Stimulated activated naive CD4-positive, alpha-beta T cell treated with Interleukin-2 at 50 U/mL for 16 hours (primary cell): Measurements from ENCODE around the gene MAST4.
"Not testable (repeated sequence)": the region's sequence is repeated elsewhere in the genome, so short reads cannot be mapped to it uniquely, and the experiment has no call there.

ENCODE experiments used
- DNase-seq: peaks from one replicate; lab custom pipeline; 2025; lab: John Stamatoyannopoulos, UW

MAST4 gene

DNA sequence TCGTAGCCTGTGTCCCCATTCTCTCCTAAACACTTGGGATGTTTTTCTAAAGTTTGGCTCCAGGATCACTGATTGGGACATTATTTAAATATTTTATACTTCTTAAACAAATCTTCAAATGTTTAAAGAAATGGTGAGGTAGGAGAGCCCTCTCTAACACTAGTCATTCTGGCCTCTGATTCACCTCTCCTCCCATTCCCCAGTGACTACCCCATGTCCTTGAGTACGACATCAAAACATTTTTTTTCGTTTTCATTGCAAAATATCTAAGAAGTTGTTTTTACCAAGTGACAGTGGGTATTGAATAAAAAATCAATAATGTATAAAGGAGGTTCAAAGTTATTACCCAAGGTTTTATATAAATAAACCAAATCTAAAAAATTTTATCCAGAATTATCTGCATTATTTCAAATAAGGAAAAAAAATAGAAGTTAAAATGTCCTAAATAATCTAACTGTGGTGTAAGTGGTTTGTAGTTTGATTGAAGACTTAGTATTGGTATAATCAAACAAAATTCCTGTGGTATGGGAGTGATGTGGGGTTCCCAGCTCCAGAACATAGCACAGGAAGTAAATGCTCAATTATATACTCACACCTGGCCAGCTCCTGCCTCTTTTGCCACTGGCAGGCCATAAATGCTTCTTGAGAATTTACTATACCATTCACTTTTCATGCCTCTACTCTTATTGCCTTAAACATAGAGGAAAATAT, 51.1 kb downstream of the MAST4 start:
- DNase-seq, result no peak

GRCh38 chr5:66652818-66653217, 56.6 kb downstream of the MAST4 start:
- DNase-seq, result no peak

GRCh38 chr5:66653325-66653724, 57.1 kb downstream of the MAST4 start:
- DNase-seq, result no peak

DNA sequence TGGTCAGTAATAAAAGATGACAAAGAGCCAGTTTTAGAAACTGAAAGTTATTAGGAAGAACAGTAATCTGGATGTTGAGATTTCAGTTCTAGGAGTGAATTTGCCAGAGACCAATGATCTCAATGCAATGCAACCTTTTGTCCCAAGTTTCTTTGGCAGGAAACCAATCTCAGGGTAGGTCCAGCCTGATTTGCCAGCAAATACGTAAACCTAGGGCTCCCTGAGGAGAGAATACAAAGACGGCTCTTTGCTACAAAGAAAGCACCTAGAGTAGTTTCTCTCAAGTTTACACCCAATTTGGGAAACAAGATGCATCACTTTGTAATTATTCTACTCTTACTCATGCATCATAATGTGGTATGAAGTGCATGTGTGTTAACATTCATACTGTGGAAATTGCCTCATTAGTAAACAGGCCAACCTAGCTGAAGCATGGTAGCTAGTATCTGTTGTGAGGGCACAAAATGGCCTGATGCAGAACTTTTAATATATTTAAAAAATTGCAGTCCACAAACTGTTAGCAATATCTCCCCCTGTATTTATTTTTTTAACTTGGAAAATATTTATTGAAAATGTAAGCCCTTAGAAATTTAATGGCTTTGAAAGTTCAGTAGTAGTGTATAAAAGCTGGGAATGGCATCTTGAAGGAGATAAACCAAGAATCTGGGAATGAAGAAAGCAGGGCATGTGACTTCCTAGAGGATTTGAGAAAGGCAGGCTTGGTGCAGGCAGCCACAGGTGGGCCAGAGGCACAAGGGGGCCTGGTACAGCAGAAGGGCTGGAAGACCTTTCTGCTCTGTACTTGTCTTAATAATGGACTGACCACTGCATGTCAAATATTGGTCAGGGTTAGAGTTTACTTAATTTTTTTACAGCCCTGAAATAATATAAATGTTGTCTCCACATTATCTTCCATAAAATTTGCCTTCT, 59.5 kb downstream of the MAST4 start:
- DNase-seq, result no peak

GRCh38 chr5:66658516-66658915, 62.3 kb downstream of the MAST4 start:
- DNase-seq, result no peak

DNA sequence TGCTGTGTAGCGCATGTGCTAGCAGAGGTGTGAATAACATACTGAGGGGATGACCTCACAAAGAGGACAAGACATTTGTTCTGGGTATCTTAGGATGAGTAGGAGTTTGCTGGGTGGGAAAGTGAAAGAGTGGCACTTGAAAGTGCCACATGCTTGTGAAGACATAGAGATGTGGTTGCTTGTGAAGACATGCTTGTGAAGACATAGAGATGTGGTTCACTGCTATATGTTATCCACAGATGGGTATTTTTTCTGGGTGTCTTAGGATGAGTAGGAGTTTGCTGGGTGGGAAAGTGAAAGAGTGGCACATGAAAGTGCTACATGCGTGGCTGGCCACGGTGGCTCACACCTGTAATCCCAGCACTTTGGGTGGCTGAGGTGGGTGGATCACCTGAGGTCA, 63.6 kb downstream of the MAST4 start:
- no peak for DNase-seq

DNA sequence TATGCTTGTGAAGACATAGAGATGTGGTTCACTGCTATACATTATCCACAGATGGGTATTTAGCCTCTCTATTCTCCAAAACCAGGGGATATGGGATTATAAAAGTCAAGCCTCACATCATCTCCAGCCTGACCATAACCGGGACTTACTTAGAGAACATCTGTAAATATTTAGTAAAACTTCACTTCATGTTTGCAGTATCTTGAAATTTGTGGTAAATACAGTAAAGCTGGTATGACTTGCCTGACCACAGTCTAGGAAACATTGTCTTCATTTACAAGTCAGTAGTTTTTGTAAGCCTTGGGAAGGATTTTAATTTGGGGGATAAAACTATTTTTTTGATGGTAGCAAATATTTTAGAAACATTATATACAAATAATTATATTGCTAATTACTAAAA, 64.2 kb downstream of the MAST4 start:
- DNase-seq, result no peak

- DNase-seq, result no peak
Observed at GRCh38 chr5:66661149-66661548, 65.0 kb downstream of the MAST4 start.

DNA sequence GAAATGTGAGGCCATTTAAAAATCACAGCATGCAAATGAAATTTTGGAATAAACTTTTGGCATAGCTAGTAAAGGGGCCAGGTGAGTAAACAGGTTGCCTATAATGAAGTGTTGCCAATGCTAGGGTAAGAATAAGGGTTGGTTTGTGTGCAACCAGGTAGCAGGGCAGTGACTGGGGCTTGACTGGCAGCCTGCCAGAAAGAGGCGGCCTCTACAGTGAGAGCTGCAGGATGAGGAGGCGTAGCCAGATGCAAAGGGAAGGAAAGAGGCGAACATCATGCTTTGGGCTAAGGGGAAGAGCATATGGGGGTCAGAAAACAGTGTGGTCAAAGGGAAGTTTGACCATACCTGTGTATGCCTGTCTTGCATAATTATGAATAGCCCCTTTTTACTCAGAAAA, 70.6 kb downstream of the MAST4 start:
- DNase-seq, result no peak

- no peak for DNase-seq
Observed at GRCh38 chr5:66669086-66669861, 73.1 kb downstream of the MAST4 start.

- no peak for DNase-seq
Observed at GRCh38 chr5:66669862-66670195, 73.6 kb downstream of the MAST4 start.

GRCh38 chr5:66671305-66671704, 75.1 kb downstream of the MAST4 start:
- no peak for DNase-seq

- no peak for DNase-seq
Observed at GRCh38 chr5:66674802-66675201, 78.6 kb downstream of the MAST4 start.

- DNase-seq, result no peak
Observed at GRCh38 chr5:66675406-66675805, 79.2 kb downstream of the MAST4 start.

GRCh38 chr5:66680221-66680620, 84.0 kb downstream of the MAST4 start:
- no peak for DNase-seq

GRCh38 chr5:66680804-66681203, 84.6 kb downstream of the MAST4 start:
- no peak for DNase-seq

DNA sequence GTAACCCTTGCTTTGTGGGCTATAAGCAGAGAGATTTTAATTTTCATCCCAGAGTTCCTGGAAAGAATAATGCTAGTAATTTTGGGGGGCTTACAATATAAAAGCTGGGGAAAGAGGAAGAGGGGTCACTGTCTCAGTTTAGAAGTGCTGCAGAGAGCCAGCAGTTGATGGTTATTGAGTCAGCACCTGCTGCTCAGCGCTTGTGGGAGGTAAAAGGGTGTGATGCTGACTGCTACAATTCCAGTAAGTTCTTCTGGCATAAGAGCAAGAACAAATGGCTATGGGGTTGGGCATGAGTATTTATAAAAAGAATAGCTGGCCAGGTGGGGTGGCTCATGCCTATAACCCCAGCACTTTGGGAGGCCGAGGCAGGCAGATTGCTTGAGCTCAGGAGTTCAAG, 88.5 kb downstream of the MAST4 start:
- no peak for DNase-seq

DNA sequence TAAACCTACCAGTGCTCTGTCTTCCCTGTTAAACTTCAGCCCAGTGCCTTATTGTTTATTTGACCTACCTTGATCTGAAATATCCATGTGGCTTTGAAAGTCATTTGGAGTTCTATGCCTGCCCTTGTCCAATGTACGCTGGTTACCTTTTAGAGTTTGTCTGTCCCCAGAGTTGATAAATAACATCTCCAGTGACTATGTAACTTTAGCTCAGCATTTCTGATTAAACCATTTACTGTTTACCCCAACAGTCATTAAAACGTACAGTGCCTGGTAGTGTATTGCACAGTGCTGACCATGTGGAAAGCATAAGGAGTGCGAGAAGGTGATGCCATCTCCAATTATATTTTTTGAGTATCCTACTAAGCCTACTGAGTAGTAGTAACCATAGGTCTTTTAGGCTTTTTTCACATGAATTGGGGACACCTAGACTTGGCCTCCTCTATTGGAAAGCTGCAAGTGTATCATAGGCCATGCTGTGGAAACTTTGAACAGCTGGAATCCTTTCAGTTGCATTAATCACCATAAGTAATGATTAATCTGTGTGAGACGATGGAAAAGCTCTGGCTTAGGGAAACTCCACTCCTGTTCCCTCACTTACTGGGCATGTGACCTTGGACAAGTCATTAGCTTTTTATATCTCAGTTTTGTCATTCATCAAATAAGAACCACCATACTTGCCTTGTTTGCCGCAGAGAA, 93.5 kb downstream of the MAST4 start:
- DNase-seq, result no peak

- DNase-seq, result no peak
Observed at GRCh38 chr5:66694036-66694435, 97.8 kb downstream of the MAST4 start.

- not testable (repeated sequence) for DNase-seq
Observed at GRCh38 chr5:66695840-66696239, 99.6 kb downstream of the MAST4 start.

DNA sequence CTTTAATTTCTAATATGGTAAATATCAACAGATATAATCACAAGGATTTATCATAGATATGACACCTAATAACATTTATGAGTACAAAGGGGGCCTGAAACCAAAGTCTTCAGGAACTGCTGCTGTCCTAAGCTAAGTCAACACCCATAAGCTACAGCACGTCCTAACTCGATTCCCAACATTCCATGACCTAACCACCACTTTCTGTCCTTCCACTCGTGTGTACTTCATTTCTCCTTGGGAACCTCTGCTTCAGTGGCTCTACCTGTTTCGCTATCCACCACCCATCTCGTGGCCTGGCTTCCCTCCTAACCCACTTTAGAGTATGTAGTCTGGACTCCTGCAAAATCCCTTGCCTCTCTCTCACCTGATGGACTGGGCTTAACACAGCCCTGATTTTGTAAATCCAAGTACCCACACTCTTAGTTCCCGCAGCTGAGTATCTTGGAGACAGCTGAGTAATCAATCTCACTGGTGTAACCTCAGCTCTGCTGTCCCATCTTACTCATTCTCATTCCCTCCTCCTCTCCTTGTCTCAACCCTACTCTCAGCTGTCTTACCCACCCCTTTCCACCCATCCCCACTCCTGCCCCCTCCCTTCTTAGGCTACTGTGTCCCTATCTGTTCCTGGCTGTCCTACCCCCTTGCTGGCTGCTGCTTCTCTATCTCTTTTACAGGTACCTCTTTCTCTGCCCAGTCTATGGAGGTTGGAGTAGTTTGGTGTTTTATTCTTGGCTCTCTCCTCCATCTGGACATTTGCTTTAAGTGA, 101.8 kb downstream of the MAST4 start:
- no peak for DNase-seq
